Measurements from ENCODE around the gene CYP2R1.

Gene CYP2R1

DNA sequence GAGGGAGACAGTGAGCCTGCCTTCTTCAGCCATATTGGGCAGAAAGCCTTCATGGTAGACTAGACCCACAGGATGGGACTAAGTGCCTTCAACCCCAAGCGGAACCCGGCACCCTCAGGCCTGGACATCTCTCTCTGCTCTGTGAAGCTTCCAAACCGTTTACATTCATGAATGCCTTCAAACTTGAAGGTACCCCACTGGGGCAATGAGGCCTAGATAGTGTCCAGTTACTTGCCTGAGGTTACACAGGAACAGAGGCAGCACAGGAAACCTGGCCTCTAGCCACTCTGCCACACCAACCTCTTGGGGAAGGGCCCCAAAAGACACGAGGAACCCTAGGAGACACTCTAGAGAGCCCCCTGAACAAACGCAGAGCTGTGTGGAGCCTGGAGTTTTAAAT, 14.5 kb upstream of the CYP2R1 start:
- Histone ChIP-seq H3K9ac (ENCODE audit: low read length) (peak overlapping the region; percentile 64), H4K20me1 (ENCODE audit: low read depth, low read length) (no peaks in the 10 kb centered on the region), H3K79me2 (ENCODE audit: insufficient read depth, low read length) (no peaks in the 10 kb centered on the region), H3K36me3 (ENCODE audit: low read length) (0 out of 2 replicates have a peak, but pooled peaks cover 2% of the 10 kb centered on the region), H3K9me3 (ENCODE audit: insufficient read depth, low read length) (no peaks in the 10 kb centered on the region), H3F3A (ENCODE audit: insufficient read depth) (peaks cover 22% of the 10 kb centered on the region), H3K4me3 (ENCODE audit: insufficient read depth, low read length, poor library complexity, severe bottlenecking) (peak overlapping the region; percentile 43), H2AFZ (ENCODE audit: low read depth, low read length, severe bottlenecking) (peak overlapping the region; percentile 63), H3K4me2 (ENCODE audit: low read depth, low read length, poor library complexity, severe bottlenecking) (peak overlapping the region; percentile 59), H3K27me3 (ENCODE audit: low read length) (no peaks in the 10 kb centered on the region), H3K9me2 (replicated peaks; ENCODE audit: insufficient read depth, low read length) (no peaks in the 10 kb centered on the region), H3K27ac (ENCODE audit: low read depth, low read length) (peak overlapping the region; percentile 91)
- TF ChIP-seq EZH2phosphoT487 (conservative IDR thresholded peaks at IDR 0.05; ENCODE audit: low read length) (no peak), CTCF (IDR thresholded peaks at IDR 0.05; ENCODE audit: insufficient read depth, low read length, poor library complexity, severe bottlenecking) (no peak)

GRCh38 chr11:14905104-14906033, 13.3 kb upstream of the CYP2R1 start:
- H4K20me1 ChIP-seq (ENCODE audit: low read depth, low read length): no peaks in the 10 kb centered on the region
- H3K4me3 ChIP-seq (ENCODE audit: insufficient read depth, low read length, poor library complexity, severe bottlenecking): peak overlapping the region; percentile 51
- peaks cover 22% of the 10 kb centered on the region for H3F3A ChIP-seq (ENCODE audit: insufficient read depth)
- H3K27ac ChIP-seq (ENCODE audit: low read depth, low read length): peak overlapping the region; percentile 91
- no peaks in the 10 kb centered on the region for H3K9me2 ChIP-seq (replicated peaks; ENCODE audit: insufficient read depth, low read length)
- H3K9me3 ChIP-seq (ENCODE audit: insufficient read depth, low read length): no peaks in the 10 kb centered on the region
- H3K79me2 ChIP-seq (ENCODE audit: insufficient read depth, low read length): no peaks in the 10 kb centered on the region
- H3K4me2 ChIP-seq (ENCODE audit: low read depth, low read length, poor library complexity, severe bottlenecking): peak overlapping the region; percentile 59
- peak overlapping the region; percentile 64 for H3K9ac ChIP-seq (ENCODE audit: low read length)
- H3K27me3 ChIP-seq (ENCODE audit: low read length): no peaks in the 10 kb centered on the region
- H2AFZ ChIP-seq (ENCODE audit: low read depth, low read length, severe bottlenecking): peak overlapping the region; percentile 86
- H3K36me3 ChIP-seq (ENCODE audit: low read length): 0 out of 2 replicates have a peak, but pooled peaks cover 2% of the 10 kb centered on the region
- TF ChIP-seq CTCF (IDR thresholded peaks at IDR 0.05; ENCODE audit: insufficient read depth, low read length, poor library complexity, severe bottlenecking) (peak; percentile 70), EZH2phosphoT487 (conservative IDR thresholded peaks at IDR 0.05; ENCODE audit: low read length) (no peak)

GRCh38 chr11:14904745-14905103, 12.7 kb upstream of the CYP2R1 start:
- H2AFZ ChIP-seq (ENCODE audit: low read depth, low read length, severe bottlenecking): peak overlapping the region; percentile 86

More at GRCh38 chr11:14904745-14905103, 12.7 kb upstream of the CYP2R1 start:
- Histone ChIP-seq H3K9me3 (ENCODE audit: insufficient read depth, low read length) (no peaks in the 10 kb centered on the region), H3K79me2 (ENCODE audit: insufficient read depth, low read length) (no peaks in the 10 kb centered on the region), H3K4me3 (ENCODE audit: insufficient read depth, low read length, poor library complexity, severe bottlenecking) (peak overlapping the region; percentile 51), H3K9ac (ENCODE audit: low read length) (peak overlapping the region; percentile 64), H4K20me1 (ENCODE audit: low read depth, low read length) (no peaks in the 10 kb centered on the region), H3K27me3 (ENCODE audit: low read length) (no peaks in the 10 kb centered on the region), H3K27ac (ENCODE audit: low read depth, low read length) (peak overlapping the region; percentile 91), H3F3A (ENCODE audit: insufficient read depth) (peaks cover 22% of the 10 kb centered on the region), H3K4me2 (ENCODE audit: low read depth, low read length, poor library complexity, severe bottlenecking) (peak overlapping the region; percentile 59), H3K36me3 (ENCODE audit: low read length) (0 out of 2 replicates have a peak, but pooled peaks cover 2% of the 10 kb centered on the region), H3K9me2 (replicated peaks; ENCODE audit: insufficient read depth, low read length) (no peaks in the 10 kb centered on the region)
- no peak for TF ChIP-seq EZH2phosphoT487 (conservative IDR thresholded peaks at IDR 0.05; ENCODE audit: low read length)
- TF ChIP-seq CTCF (IDR thresholded peaks at IDR 0.05; ENCODE audit: insufficient read depth, low read length, poor library complexity, severe bottlenecking): peak; percentile 94

Measured in SU-DHL-6 (cell line).